RWPE2 (cell line): Measurements from ENCODE around the gene KLK12.
A peak's percentile ranks its signal among the peaks of the same experiment; 100 is the strongest.

Experiments used
- ATAC-seq: fragments of 200-7000 bp; cut with Tn5 transposase; 3 replicates; pipeline ENCODE4 v1.9.1; 2021; ENCODE audit warnings: low read depth
- DNase-seq: peaks from one replicate; pipeline ENCODE4 v3.0.0-alpha.2; 2020; ENCODE audit warnings: low spot score
- H3K27ac ChIP-seq: fragments of 450-650 bp; 2 replicates; pipeline ENCODE4 v1.5.1; 2017; ENCODE audit warnings: mild to moderate bottlenecking; ENCODE audit not compliant: poor library complexity, severe bottlenecking
- H3K27me3 ChIP-seq: fragments of 250-450 bp; sonication (Bioruptor Pico); 2 replicates; pipeline ENCODE4 v1.5.1; 2021; ENCODE audit warnings: mild to moderate bottlenecking, moderate library complexity; ENCODE audit not compliant: insufficient read depth, poor library complexity, severe bottlenecking
- H3K36me3 ChIP-seq: fragments of 250-450 bp; sonication (Bioruptor Pico); 2 replicates; pipeline ENCODE4 v1.5.1; 2020; ENCODE audit warnings: low read depth, mild to moderate bottlenecking, moderate library complexity
- H3K4me1 ChIP-seq: fragments of 250-450 bp; sonication (Bioruptor Pico); 2 replicates; pipeline ENCODE4 v1.5.1; 2021; ENCODE audit warnings: mild to moderate bottlenecking, moderate library complexity; ENCODE audit not compliant: insufficient read depth, poor library complexity, severe bottlenecking
- H3K4me3 ChIP-seq: fragments of 250-450 bp; sonication (Bioruptor Pico); 2 replicates; pipeline ENCODE4 v1.5.1; 2021; ENCODE audit warnings: mild to moderate bottlenecking, moderate library complexity; ENCODE audit not compliant: severe bottlenecking
- H3K9me3 ChIP-seq: fragments of 250-450 bp; sonication (Bioruptor Pico); 2 replicates; pipeline ENCODE4 v1.5.1; 2021; ENCODE audit warnings: mild to moderate bottlenecking, moderate library complexity; ENCODE audit not compliant: severe bottlenecking
- TF ChIP-seq, protein P1 (sequence below): fragments of 450-650 bp; IDR thresholded peaks from one replicate; pipeline ENCODE4 v1.5.1; 2017; ENCODE audit warnings: mild to moderate bottlenecking, moderate library complexity; ENCODE audit not compliant: poor library complexity, severe bottlenecking

The KLK12 gene

DNA sequence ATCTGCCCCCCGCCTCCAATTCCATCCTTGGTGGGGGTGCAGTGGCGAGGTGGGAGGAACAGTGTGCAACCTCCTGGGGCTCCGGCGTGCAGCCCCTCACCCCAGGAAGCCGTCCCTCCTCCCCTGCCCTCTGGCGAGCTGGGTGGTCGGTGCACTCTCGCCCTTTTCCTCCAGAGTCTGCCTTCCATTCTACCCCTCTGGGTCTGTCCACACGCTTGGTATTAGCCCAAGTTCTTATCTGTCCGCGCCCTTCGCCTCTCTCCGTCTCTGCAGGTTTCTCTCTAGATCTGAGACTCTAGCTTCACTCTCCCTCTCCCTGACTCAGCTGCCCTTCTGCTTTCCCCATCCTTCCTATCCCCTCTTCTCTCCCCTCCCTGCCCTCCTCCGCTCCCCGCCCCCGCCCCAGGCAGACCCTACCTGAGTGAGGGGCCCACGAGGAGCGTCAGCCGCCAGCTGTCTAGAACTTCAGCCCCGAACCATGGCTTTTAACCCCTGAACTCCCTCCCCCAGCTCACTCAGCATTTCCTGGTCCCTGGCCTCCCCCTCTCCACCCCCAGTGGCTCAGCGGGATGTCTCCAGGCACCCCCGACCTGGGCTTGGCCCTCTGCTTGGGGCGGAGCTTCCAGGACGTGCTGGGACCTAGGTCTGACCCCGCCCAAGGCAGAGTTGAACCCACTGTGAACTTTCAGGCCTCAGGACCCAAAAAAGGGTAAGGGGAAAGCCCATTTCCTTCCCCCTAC is 30.6 kb upstream of the KLK12 start:
- no peak for ATAC-seq
- TF ChIP-seq, protein P1, sequence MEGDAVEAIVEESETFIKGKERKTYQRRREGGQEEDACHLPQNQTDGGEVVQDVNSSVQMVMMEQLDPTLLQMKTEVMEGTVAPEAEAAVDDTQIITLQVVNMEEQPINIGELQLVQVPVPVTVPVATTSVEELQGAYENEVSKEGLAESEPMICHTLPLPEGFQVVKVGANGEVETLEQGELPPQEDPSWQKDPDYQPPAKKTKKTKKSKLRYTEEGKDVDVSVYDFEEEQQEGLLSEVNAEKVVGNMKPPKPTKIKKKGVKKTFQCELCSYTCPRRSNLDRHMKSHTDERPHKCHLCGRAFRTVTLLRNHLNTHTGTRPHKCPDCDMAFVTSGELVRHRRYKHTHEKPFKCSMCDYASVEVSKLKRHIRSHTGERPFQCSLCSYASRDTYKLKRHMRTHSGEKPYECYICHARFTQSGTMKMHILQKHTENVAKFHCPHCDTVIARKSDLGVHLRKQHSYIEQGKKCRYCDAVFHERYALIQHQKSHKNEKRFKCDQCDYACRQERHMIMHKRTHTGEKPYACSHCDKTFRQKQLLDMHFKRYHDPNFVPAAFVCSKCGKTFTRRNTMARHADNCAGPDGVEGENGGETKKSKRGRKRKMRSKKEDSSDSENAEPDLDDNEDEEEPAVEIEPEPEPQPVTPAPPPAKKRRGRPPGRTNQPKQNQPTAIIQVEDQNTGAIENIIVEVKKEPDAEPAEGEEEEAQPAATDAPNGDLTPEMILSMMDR = no peak
- H3K4me1 ChIP-seq = no peaks in the 10 kb centered on the region
- DNase-seq = no peak
- H3K36me3 ChIP-seq = no peaks in the 10 kb centered on the region
- no peaks in the 10 kb centered on the region for H3K9me3 ChIP-seq
- H3K27ac ChIP-seq = no peak overlapping the region
- H3K27me3 ChIP-seq = no peaks in the 10 kb centered on the region
- H3K4me3 ChIP-seq = no peak overlapping the region

DNA sequence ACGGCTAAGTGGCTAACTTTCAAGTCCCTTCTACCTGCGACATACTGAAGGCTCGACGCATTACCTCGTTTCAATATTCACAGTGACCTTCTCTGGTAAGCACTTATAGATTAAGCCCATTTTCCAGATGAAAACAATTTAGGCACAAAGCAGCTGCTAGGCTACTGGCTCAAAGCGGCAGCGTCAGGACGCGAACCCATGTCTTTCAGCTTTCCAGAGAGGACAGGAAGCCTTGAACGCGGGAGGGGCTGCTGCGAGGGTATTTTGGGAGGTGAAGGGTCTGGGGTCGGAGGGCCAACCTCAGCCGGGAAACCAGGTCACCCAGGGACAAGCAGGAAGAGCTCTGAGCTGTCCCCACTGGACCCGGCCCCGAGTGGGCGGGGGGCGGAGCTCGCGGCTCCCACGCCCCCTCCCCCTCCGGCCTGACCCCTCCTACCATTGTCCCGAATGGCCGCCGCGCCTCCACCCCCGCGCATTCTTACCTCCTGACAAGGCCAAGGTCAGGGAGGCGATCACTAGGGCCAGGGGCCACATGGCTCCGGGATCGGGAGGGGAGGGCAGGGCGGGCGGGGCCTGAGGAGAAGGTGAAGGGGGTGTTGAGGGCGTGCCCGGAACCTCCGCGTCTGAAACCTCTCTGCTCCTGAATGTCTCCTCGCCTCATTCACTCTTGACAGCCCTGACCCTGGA is 29.9 kb upstream of the KLK12 start, which contains the start of gene KLK13:
KLK13 (minus strand) TSS at position 559 of the 687 bp plus-strand sequence; CDS start at position 534, 25 bp downstream.
- no peaks in the 10 kb centered on the region for H3K27me3 ChIP-seq
- H3K9me3 ChIP-seq = no peaks in the 10 kb centered on the region
- no peak for DNase-seq
- TF ChIP-seq, protein P1 = no peak
- no peaks in the 10 kb centered on the region for H3K36me3 ChIP-seq
- peak; percentile 54; the same call in 1 of the 3 replicates for ATAC-seq
- no peak within 1 kb of the TSS for H3K4me3 ChIP-seq
- no peak within 1 kb of the TSS for H3K27ac ChIP-seq
- no peaks in the 10 kb centered on the region for H3K4me1 ChIP-seq

DNA sequence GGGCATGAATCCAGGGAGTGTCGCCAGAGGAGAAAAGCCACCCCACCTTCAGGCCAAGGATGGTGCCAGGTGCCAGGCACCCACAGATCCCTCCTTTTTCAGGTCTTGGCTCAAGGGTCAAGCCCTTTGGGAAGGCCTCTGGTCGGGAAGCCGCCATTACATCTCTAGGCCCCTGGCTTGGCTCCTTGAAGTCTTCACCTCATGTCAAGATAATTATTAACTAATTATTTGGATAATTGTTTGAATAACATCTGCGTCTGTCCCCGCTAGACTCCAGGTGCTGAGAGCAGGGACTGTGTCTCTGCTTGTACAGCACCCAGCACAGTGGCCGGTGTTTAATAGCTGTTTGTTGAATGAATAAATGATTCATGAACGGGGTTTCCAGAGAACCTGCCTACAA is 28.9 kb upstream of the KLK12 start:
- H3K4me1 ChIP-seq = no peaks in the 10 kb centered on the region
- H3K9me3 ChIP-seq = no peaks in the 10 kb centered on the region
- TF ChIP-seq, protein P1 = no peak
- ATAC-seq (no peak), DNase-seq (no peak)
- H3K27me3 ChIP-seq = no peaks in the 10 kb centered on the region
- no peaks in the 10 kb centered on the region for H3K36me3 ChIP-seq
- H3K4me3 ChIP-seq = no peak overlapping the region
- no peak overlapping the region for H3K27ac ChIP-seq

DNA sequence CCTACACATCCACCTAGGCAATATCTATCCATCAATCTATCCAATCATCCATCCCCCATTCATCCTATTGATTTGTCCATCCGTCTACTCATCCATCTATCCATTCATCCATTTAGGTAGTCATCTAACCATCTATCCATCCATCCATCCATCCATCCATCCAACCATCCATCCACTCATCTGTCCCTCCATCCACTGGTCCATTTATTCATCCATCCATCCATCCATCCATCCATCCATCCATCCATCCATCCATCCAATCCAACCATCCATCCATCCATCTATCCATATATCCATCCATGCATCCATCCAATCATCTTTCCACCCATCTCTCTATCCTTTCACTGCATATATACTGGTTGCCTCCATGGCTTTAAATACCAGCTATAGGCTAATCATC is 26.2 kb upstream of the KLK12 start:
- DNase-seq (no peak), ATAC-seq (no peak)
- Histone ChIP-seq H3K36me3 (no peaks in the 10 kb centered on the region), H3K27ac (no peak overlapping the region), H3K27me3 (no peaks in the 10 kb centered on the region), H3K4me3 (no peak overlapping the region), H3K4me1 (no peaks in the 10 kb centered on the region), H3K9me3 (no peaks in the 10 kb centered on the region)
- TF ChIP-seq, protein P1 = no peak

DNA sequence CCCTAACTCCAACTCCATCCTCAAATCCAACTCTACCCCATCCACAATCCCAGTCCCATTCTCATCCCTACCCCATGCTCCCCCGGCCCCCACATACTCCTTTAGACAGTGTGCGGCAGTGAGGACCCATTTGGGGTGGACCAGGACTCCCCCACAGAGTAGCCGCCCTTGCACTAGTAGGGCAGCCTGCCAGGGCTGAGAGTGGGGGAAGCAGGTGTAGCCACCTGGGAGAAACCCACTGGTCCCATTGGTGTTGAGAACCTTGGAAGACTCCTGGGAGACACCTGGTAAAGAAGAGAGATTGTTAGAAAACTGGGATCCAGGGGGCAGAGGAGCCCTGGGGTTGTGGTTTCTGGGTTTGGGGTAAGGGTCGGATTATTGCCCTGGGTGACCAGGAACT is 25.5 kb upstream of the KLK12 start:
- TF ChIP-seq, protein P1 = no peak
- H3K4me1 ChIP-seq = no peaks in the 10 kb centered on the region
- ATAC-seq = no peak
- H3K36me3 ChIP-seq = no peaks in the 10 kb centered on the region
- no peak overlapping the region for H3K27ac ChIP-seq
- no peak for DNase-seq
- no peaks in the 10 kb centered on the region for H3K27me3 ChIP-seq
- H3K4me3 ChIP-seq = no peak overlapping the region
- H3K9me3 ChIP-seq = no peaks in the 10 kb centered on the region
